Keratinocyte (primary cell): Measurements from ENCODE around the gene INSC. TPM values are rescaled to one million over a fixed set of nuclear protein-coding genes. Genes with fewer than 3 reads are reported as not detected.

Experiments
- DNase-seq: peaks from one replicate; pipeline ENCODE4 v3.0.0-alpha.2; 2011; ENCODE audit warnings: low read depth, missing footprints, low spot score
- FAIRE-seq: peaks from 2 replicates; lab custom pipeline; 2011; peaks lifted over from hg19 to GRCh38; lab: Jason Lieb, UNC
- H2AFZ ChIP-seq: 2 replicates; pipeline ENCODE4 v1.6.0; 2012; ENCODE audit warnings: low read length, control low read depth, inconsistent platforms; ENCODE audit not compliant: control insufficient read depth
- H3K27ac ChIP-seq: 2 replicates; pipeline ENCODE4 v1.5.1; 2011; ENCODE audit warnings: low read length; ENCODE audit not compliant: control insufficient read depth, insufficient read depth
- H3K27me3 ChIP-seq: 3 replicates; pipeline ENCODE4 v1.6.0; 2011; ENCODE audit warnings: low read length; ENCODE audit not compliant: control insufficient read depth, insufficient read depth; ENCODE audit errors: extremely low read depth
- H3K36me3 ChIP-seq, 2 experiments: 2 replicates in 1 of 2; 3 replicates in 1 of 2; pipeline ENCODE4 v1.5.1; 2011; ENCODE audit warnings: low read length in 2 of 2, mild to moderate bottlenecking in 1 of 2; ENCODE audit not compliant: control insufficient read depth in 2 of 2, insufficient read depth in 2 of 2; ENCODE audit errors: extremely low read depth in 1 of 2
- H3K4me1 ChIP-seq: 3 replicates; pipeline ENCODE4 v1.5.1; 2011; ENCODE audit warnings: low read length; ENCODE audit not compliant: control insufficient read depth, insufficient read depth; ENCODE audit errors: extremely low read depth
- H3K4me2 ChIP-seq: 3 replicates; pipeline ENCODE4 v1.6.0; 2011; ENCODE audit warnings: low read depth, low read length; ENCODE audit not compliant: control insufficient read depth, insufficient read depth; ENCODE audit errors: extremely low read depth
- H3K4me3 ChIP-seq, 3 experiments: fragments of 200-600 bp in 1 of 3; sonication (generic) in 1 of 3; 2 replicates in 2 of 3; 3 replicates in 1 of 3; pipeline ENCODE4 v1.5.1; 2011 to 2016; ENCODE audit warnings: low read length in 3 of 3, mild to moderate bottlenecking in 3 of 3, control low read depth in 2 of 3, inconsistent platforms in 1 of 3, low read depth in 1 of 3, mixed read lengths in 1 of 3, mixed run types in 1 of 3, moderate library complexity in 1 of 3; ENCODE audit not compliant: control insufficient read depth in 2 of 3, insufficient read depth in 2 of 3; ENCODE audit errors: extremely low read depth in 1 of 3
- H3K79me2 ChIP-seq: 2 replicates; pipeline ENCODE4 v1.6.0; 2012; ENCODE audit warnings: low read length; ENCODE audit not compliant: control insufficient read depth, insufficient read depth
- H3K9ac ChIP-seq: 3 replicates; pipeline ENCODE4 v1.6.0; 2011; ENCODE audit warnings: low read length; ENCODE audit not compliant: control insufficient read depth, insufficient read depth; ENCODE audit errors: extremely low read depth
- H3K9me1 ChIP-seq: 3 replicates; pipeline ENCODE4 v1.6.0; 2011; ENCODE audit warnings: low read length; ENCODE audit not compliant: control insufficient read depth, insufficient read depth; ENCODE audit errors: extremely low read depth
- H3K9me3 ChIP-seq: 2 replicates; pipeline ENCODE4 v1.5.1; 2012; ENCODE audit warnings: low read depth, low read length; ENCODE audit not compliant: control insufficient read depth
- H4K20me1 ChIP-seq: 3 replicates; pipeline ENCODE4 v1.6.0; 2011; ENCODE audit warnings: low read length; ENCODE audit not compliant: control insufficient read depth, insufficient read depth; ENCODE audit errors: extremely low read depth
- EZH2 ChIP-seq: IDR thresholded peaks from one replicate; pipeline ENCODE4 v1.6.1; 2012; ENCODE audit warnings: inconsistent platforms, mild to moderate bottlenecking, low read length, moderate library complexity
- dilution Hi-C: fragments of 300-500 bp; cut with MboI; formaldehyde crosslinking; loops from one replicate; pipeline ENCODE4 v1.7.0; 2020; ENCODE audit warnings: low sequenced_read_pairs; ENCODE audit not compliant: extremely low pct_ligation_motif_present
- polyA plus RNA-seq, 5 experiments: library from polyadenylated mRNA; depleted of rRNA in 3 of 5; stranded (reverse) in 3 of 5; stranded (forward) in 1 of 5; unstranded in 1 of 5; fragments of >200 nt; gene quantifications; 1 replicate in 1 of 5; 2 replicates in 3 of 5; 3 replicates in 1 of 5; pipeline versions ENCODE4 v1.2.1 to v1.2.3, GENCODE V29; 2011 to 2012; ENCODE audit warnings: missing spikeins in 2 of 5, low read depth in 1 of 5, low replicate concordance in 1 of 5
- TF ChIP-seq, protein P1 (sequence below), 3 experiments: IDR thresholded peaks in 1 of 3; conservative IDR thresholded peaks in 1 of 3; optimal IDR thresholded peaks in 1 of 3; 2 replicates in 2 of 3; 3 replicates in 1 of 3; pipeline versions ENCODE3 to v1.5.1; 2011; ENCODE audit warnings: low read length in 3 of 3, mild to moderate bottlenecking in 3 of 3, moderate library complexity in 2 of 3, control low read depth in 1 of 3, inconsistent platforms in 1 of 3; ENCODE audit not compliant: insufficient read depth in 2 of 3; ENCODE audit errors: extremely low read depth in 1 of 3

INSC gene
- polyA plus RNA-seq, 1 donor (not counting 4 experiments of a cell fraction or from before 2014, with no cell fraction given) = 0.13 TPM

DNA sequence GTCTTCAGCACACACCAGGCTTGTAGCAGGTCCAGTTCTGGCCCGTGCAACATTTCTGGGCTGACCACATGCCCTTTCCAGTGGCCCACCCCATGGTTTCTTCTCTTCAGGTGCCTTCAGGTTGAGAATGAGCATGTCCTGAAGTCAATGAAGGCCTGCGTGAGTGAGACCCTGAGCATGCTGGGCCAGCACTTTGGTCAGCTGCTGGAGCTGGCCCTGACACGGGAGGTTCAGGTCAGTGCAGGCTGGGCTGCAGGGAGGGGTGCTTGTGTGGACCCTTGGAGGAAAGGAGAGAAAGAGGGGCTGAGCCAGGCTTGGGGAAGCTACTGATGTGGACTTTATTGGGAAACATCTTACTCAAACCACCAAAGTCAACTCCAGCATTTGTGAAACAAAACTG, 63.5 kb downstream of the INSC start:
- no peak for DNase-seq
- Histone ChIP-seq H3K4me3 (no peak overlapping the region), H3K79me2 (no peaks in the 10 kb centered on the region), H2AFZ (no peak overlapping the region), H3K4me1 (no peaks in the 10 kb centered on the region), H3K27me3 (no peaks in the 10 kb centered on the region), H4K20me1 (no peaks in the 10 kb centered on the region), H3K9ac (no peak overlapping the region), H3K9me1 (no peaks in the 10 kb centered on the region), H3K9me3 (no peaks in the 10 kb centered on the region), H3K27ac (no peak overlapping the region), H3K36me3 (no peaks in the 10 kb centered on the region), H3K4me2 (no peak overlapping the region)
- FAIRE-seq = no peak
- dilution Hi-C loops = no loop called here
- no peak for TF ChIP-seq EZH2
- TF ChIP-seq, protein P1, sequence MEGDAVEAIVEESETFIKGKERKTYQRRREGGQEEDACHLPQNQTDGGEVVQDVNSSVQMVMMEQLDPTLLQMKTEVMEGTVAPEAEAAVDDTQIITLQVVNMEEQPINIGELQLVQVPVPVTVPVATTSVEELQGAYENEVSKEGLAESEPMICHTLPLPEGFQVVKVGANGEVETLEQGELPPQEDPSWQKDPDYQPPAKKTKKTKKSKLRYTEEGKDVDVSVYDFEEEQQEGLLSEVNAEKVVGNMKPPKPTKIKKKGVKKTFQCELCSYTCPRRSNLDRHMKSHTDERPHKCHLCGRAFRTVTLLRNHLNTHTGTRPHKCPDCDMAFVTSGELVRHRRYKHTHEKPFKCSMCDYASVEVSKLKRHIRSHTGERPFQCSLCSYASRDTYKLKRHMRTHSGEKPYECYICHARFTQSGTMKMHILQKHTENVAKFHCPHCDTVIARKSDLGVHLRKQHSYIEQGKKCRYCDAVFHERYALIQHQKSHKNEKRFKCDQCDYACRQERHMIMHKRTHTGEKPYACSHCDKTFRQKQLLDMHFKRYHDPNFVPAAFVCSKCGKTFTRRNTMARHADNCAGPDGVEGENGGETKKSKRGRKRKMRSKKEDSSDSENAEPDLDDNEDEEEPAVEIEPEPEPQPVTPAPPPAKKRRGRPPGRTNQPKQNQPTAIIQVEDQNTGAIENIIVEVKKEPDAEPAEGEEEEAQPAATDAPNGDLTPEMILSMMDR (optimal IDR thresholded peaks at IDR 0.05 in 1 of 3, IDR thresholded peaks at IDR 0.05 in 1 of 3, conservative IDR thresholded peaks at IDR 0.05 in 1 of 3; ENCODE audit: extremely low read depth in 1 of 3, insufficient read depth in 2 of 3, low read length in 3 of 3) = no peak

DNA sequence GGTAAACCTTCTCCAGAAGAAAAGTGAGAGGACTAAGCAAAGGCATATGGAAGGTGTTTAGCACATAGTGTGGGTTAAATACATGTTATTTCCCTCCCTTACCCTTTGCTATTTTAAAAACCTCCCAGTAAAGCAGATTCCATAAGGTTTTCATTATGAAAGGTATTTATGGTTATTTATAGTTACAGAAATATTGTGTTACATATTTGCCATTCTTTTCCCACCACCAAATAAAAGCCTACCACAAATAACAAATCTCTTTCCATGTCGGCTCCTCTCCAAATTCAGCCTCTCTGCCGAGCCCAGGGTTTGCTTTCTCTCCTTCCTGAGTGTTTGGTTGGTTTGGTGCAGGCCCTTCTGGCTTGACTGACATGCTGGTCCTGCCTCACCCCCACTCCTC, 64.4 kb downstream of the INSC start:
- TF ChIP-seq, protein P1 (optimal IDR thresholded peaks at IDR 0.05 in 1 of 3, IDR thresholded peaks at IDR 0.05 in 1 of 3, conservative IDR thresholded peaks at IDR 0.05 in 1 of 3; ENCODE audit: extremely low read depth in 1 of 3, insufficient read depth in 2 of 3, low read length in 3 of 3) = no peak
- no peak for TF ChIP-seq EZH2
- FAIRE-seq = no peak
- dilution Hi-C loops = no loop called here

More for the DNA sequence above, 64.4 kb downstream of the INSC start:
- H3K4me1 ChIP-seq = no peaks in the 10 kb centered on the region
- no peak overlapping the region for H3K4me3 ChIP-seq
- H3K9me3 ChIP-seq = no peaks in the 10 kb centered on the region
- H3K9me1 ChIP-seq = no peaks in the 10 kb centered on the region
- H4K20me1 ChIP-seq = no peaks in the 10 kb centered on the region
- no peak for DNase-seq
- H3K9ac ChIP-seq = no peak overlapping the region
- H3K36me3 ChIP-seq = no peaks in the 10 kb centered on the region
- H3K79me2 ChIP-seq = no peaks in the 10 kb centered on the region
- H2AFZ ChIP-seq = no peak overlapping the region
- H3K27ac ChIP-seq = no peak overlapping the region
- no peaks in the 10 kb centered on the region for H3K27me3 ChIP-seq
- H3K4me2 ChIP-seq = no peak overlapping the region
